GM13976 (cell line): ENCODE data around the gene KRTAP20-1.

Experiments used
- DNase-seq: peaks from one replicate; pipeline ENCODE4 v3.0.0; 2012; ENCODE audit warnings: low spot score
- CTCF ChIP-seq: IDR thresholded peaks from 2 replicates; pipeline ENCODE4 v1.5.1; 2012; ENCODE audit warnings: borderline replicate concordance, mild to moderate bottlenecking; ENCODE audit not compliant: insufficient read depth; ENCODE audit errors: extremely low read depth, missing control alignments, control extremely low read depth
- in situ Hi-C: fragments of 300-500 bp; cut with MboI; formaldehyde crosslinking; loops from one replicate; pipeline ENCODE4 v1.12.0; 2022; ENCODE audit warnings: low sequenced_read_pairs, mixed read lengths, inconsistent platforms; ENCODE audit not compliant: unreplicated experiment

KRTAP20-1 gene

GRCh38 chr21:30615199-30615598 is 1.0 kb upstream of the KRTAP20-1 start:
- no peak for DNase-seq
- no peak for TF ChIP-seq CTCF
- in situ Hi-C loops: no loop called here

GRCh38 chr21:30620080-30620479 is 3.9 kb downstream of the KRTAP20-1 start:
- no peak for TF ChIP-seq CTCF
- DNase-seq: no peak
- in situ Hi-C loops: no loop called here

GRCh38 chr21:30620522-30620921 is 4.3 kb downstream of the KRTAP20-1 start, which contains the start of gene KRTAP20-4:
TSS of gene KRTAP20-4 (plus strand) at chr21:30620627.
- no peak for DNase-seq
- TF ChIP-seq CTCF: no peak
- in situ Hi-C loops: no loop called here

GRCh38 chr21:30623362-30623761 is 7.1 kb downstream of the KRTAP20-1 start:
- TF ChIP-seq CTCF: no peak
- no peak for DNase-seq
- in situ Hi-C loops: no loop called here

- in situ Hi-C loops: no loop called here
- no peak for TF ChIP-seq CTCF
- DNase-seq: no peak
Observed at GRCh38 chr21:30625449-30626165, 9.4 kb downstream of the KRTAP20-1 start.

GRCh38 chr21:30628109-30628508 is 11.9 kb downstream of the KRTAP20-1 start:
- in situ Hi-C loops: no loop called here
- no peak for DNase-seq
- no peak for TF ChIP-seq CTCF
